ENCODE results near the gene GZF1. TPM values are rescaled to one million over a fixed set of nuclear protein-coding genes. Genes with fewer than 3 reads are reported as not detected.

Gene GZF1
- total RNA-seq, 1 experiment from 2014 or later, result 5.0 TPM

DNA sequence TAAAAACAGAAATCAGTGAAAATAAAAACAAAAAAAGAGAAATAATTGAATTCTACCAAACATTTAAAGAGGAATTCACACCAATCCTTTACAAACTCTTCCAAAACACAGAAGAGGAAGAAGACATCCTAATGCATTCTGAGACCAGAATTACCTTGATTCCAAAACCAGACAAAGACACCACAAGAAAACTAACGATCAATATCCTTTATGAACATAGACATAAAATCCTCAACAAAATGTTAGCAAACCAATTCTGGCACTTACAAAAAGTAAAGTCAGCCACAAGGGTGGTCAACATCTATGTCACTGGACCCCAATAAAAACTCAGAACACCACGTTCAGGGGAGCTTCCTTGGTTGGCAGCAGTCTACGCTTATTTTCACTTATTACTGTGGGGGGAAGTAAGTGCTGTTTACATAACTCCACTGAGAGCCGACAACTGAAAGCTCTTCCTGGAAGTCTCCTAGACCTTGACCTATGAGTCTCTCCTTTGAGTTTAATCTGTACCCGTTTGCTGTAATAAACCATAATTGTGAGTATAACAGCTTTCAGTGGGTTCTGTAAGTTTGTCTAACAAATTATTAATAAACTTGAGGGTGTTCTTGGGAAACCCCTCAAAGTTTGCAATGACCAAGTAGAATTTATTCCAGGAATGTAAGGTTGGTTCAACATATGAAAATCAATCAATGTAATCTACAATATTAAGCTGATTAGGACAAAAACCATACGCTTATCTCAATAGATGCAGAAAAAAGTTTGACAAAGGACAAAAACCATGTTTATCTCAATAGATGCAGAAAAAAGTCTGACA, 24.5 kb downstream of the GZF1 start:
- intact Hi-C loops (cut with micrococcal nuclease; ENCODE audit: unreplicated experiment), result no loop called here

DNA sequence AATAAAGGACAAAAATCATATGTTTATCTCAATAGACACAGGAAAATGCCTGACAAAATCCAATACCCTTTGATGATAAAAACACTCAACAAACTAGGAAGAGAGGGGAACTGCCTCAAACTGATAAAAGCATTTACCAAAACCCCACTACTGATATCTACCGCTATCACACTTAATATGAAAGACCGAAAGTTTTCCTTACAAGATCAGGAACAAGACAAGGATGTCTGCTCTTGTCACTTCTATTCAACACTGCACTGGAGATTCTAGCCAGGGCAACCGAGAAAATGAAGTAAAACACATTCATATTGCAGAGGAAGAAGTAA, 25.1 kb downstream of the GZF1 start:
- Mint-ChIP-seq H3K9me3 (ENCODE audit: low read depth, unreplicated experiment) (no peaks in the 10 kb centered on the region), H3K36me3 (ENCODE audit: insufficient read depth, unreplicated experiment) (no peaks in the 10 kb centered on the region), H3K27me3 (ENCODE audit: unreplicated experiment) (no peaks in the 10 kb centered on the region), H3K4me1 (ENCODE audit: low read depth, unreplicated experiment) (no peaks in the 10 kb centered on the region), H3K27ac (ENCODE audit: unreplicated experiment) (no peak overlapping the region), H3K4me3 (ENCODE audit: low read depth, unreplicated experiment) (no peak overlapping the region)
- no peak for DNase-seq
- CTCF ChIA-PET, result no interaction called here
- intact Hi-C loops (cut with micrococcal nuclease; ENCODE audit: unreplicated experiment), result no loop called here
- TF ChIP-seq CTCF (IDR thresholded peaks at IDR 0.05; ENCODE audit: unreplicated experiment), result no peak
- BruUV-seq (replicated peaks), result no TSS peak

More for the DNA sequence above, 24.5 kb downstream of the GZF1 start:
- CTCF ChIA-PET, result no interaction called here
- Mint-ChIP-seq H3K27ac (ENCODE audit: unreplicated experiment) (no peak overlapping the region), H3K9me3 (ENCODE audit: low read depth, unreplicated experiment) (no peaks in the 10 kb centered on the region), H3K27me3 (ENCODE audit: unreplicated experiment) (no peaks in the 10 kb centered on the region), H3K4me3 (ENCODE audit: low read depth, unreplicated experiment) (no peak overlapping the region), H3K36me3 (ENCODE audit: insufficient read depth, unreplicated experiment) (no peaks in the 10 kb centered on the region), H3K4me1 (ENCODE audit: low read depth, unreplicated experiment) (no peaks in the 10 kb centered on the region)
- no peak for TF ChIP-seq CTCF (IDR thresholded peaks at IDR 0.05; ENCODE audit: unreplicated experiment)
- no peak for DNase-seq
- no TSS peak for BruUV-seq (replicated peaks)

GRCh38 chr20:23390091-23390774, 28.3 kb downstream of the GZF1 start:
- no peaks in the 10 kb centered on the region for H3K4me1 Mint-ChIP-seq (ENCODE audit: low read depth, unreplicated experiment)
- no peak overlapping the region for H3K27ac Mint-ChIP-seq (ENCODE audit: unreplicated experiment)
- CTCF ChIA-PET, result no interaction called here
- no peaks in the 10 kb centered on the region for H3K36me3 Mint-ChIP-seq (ENCODE audit: insufficient read depth, unreplicated experiment)
- intact Hi-C loops (cut with micrococcal nuclease; ENCODE audit: unreplicated experiment), result no loop called here
- DNase-seq, result no peak
- H3K27me3 Mint-ChIP-seq (ENCODE audit: unreplicated experiment), result no peaks in the 10 kb centered on the region
- H3K9me3 Mint-ChIP-seq (ENCODE audit: low read depth, unreplicated experiment), result no peaks in the 10 kb centered on the region
- no peak for TF ChIP-seq CTCF (IDR thresholded peaks at IDR 0.05; ENCODE audit: unreplicated experiment)
- no TSS peak for BruUV-seq (replicated peaks)
- no peak overlapping the region for H3K4me3 Mint-ChIP-seq (ENCODE audit: low read depth, unreplicated experiment)

DNA sequence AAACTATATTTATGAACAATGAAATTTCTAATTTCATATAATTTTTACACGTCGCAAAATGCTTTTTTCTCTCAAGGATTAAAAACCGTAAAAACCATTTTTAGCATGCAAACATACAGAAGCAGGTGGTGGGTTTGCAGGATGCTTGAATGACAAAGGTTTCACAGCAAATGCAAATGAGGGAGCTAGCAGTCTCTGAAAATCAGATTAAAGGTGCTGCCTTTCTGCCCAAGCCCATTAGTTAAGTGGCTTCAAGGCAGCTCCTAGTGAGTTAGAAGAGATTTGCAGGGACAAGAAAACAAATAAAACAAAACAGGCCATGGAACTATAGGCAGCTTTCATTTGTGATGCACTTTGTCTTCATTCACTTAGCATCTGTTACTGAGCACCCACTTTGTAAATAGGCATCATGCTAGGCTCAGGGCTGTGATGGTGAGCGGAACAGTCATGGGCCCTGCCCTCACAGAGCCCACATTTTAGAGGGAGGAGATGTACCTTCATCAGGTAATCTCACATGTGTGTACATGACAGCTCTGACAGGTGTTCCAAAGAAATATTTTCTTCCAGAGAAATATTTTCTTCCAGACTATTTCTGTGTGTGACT, 29.8 kb downstream of the GZF1 start:
- no TSS peak for BruUV-seq (replicated peaks)
- no peaks in the 10 kb centered on the region for H3K36me3 Mint-ChIP-seq (ENCODE audit: insufficient read depth, unreplicated experiment)
- H3K27ac Mint-ChIP-seq (ENCODE audit: unreplicated experiment), result no peak overlapping the region
- intact Hi-C loops (cut with micrococcal nuclease; ENCODE audit: unreplicated experiment), result no loop called here
- H3K9me3 Mint-ChIP-seq (ENCODE audit: low read depth, unreplicated experiment), result no peaks in the 10 kb centered on the region
- DNase-seq, result no peak
- CTCF ChIA-PET, result no interaction called here
- no peak for TF ChIP-seq CTCF (IDR thresholded peaks at IDR 0.05; ENCODE audit: unreplicated experiment)
- no peak overlapping the region for H3K4me3 Mint-ChIP-seq (ENCODE audit: low read depth, unreplicated experiment)
- H3K4me1 Mint-ChIP-seq (ENCODE audit: low read depth, unreplicated experiment), result no peaks in the 10 kb centered on the region
- no peaks in the 10 kb centered on the region for H3K27me3 Mint-ChIP-seq (ENCODE audit: unreplicated experiment)

Data from Calu3 (cell line).